ENCODE results near the gene LAMTOR5. TPM values are rescaled to one million over a fixed set of nuclear protein-coding genes. Genes with fewer than 3 reads are reported as not detected.

The LAMTOR5 gene
- total and polyA plus RNA-seq, 2 of the 13 experiments (the other 11 are each of a cell fraction or from before 2014, with no cell fraction given), result 96.7 to 400 TPM

- TF ChIP-seq, protein P1, sequence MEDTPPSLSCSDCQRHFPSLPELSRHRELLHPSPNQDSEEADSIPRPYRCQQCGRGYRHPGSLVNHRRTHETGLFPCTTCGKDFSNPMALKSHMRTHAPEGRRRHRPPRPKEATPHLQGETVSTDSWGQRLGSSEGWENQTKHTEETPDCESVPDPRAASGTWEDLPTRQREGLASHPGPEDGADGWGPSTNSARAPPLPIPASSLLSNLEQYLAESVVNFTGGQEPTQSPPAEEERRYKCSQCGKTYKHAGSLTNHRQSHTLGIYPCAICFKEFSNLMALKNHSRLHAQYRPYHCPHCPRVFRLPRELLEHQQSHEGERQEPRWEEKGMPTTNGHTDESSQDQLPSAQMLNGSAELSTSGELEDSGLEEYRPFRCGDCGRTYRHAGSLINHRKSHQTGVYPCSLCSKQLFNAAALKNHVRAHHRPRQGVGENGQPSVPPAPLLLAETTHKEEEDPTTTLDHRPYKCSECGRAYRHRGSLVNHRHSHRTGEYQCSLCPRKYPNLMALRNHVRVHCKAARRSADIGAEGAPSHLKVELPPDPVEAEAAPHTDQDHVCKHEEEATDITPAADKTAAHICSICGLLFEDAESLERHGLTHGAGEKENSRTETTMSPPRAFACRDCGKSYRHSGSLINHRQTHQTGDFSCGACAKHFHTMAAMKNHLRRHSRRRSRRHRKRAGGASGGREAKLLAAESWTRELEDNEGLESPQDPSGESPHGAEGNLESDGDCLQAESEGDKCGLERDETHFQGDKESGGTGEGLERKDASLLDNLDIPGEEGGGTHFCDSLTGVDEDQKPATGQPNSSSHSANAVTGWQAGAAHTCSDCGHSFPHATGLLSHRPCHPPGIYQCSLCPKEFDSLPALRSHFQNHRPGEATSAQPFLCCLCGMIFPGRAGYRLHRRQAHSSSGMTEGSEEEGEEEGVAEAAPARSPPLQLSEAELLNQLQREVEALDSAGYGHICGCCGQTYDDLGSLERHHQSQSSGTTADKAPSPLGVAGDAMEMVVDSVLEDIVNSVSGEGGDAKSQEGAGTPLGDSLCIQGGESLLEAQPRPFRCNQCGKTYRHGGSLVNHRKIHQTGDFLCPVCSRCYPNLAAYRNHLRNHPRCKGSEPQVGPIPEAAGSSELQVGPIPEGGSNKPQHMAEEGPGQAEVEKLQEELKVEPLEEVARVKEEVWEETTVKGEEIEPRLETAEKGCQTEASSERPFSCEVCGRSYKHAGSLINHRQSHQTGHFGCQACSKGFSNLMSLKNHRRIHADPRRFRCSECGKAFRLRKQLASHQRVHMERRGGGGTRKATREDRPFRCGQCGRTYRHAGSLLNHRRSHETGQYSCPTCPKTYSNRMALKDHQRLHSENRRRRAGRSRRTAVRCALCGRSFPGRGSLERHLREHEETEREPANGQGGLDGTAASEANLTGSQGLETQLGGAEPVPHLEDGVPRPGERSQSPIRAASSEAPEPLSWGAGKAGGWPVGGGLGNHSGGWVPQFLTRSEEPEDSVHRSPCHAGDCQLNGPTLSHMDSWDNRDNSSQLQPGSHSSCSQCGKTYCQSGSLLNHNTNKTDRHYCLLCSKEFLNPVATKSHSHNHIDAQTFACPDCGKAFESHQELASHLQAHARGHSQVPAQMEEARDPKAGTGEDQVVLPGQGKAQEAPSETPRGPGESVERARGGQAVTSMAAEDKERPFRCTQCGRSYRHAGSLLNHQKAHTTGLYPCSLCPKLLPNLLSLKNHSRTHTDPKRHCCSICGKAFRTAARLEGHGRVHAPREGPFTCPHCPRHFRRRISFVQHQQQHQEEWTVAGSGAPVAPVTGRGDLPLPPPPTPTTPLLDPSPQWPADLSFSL (CRISPR knock-in tag; IDR thresholded peaks at IDR 0.05), result no peak
- peak; percentile 97 for TF ChIP-seq SAP130 (CRISPR knock-in tag; IDR thresholded peaks at IDR 0.05; ENCODE audit: low read depth)
- TF ChIP-seq RNF219 (CRISPR knock-in tag; IDR thresholded peaks at IDR 0.05), result peak; percentile 69; the same call in 1 of the 2 replicates
- TF ChIP-seq HMGA1 (CRISPR knock-in tag; conservative IDR thresholded peaks at IDR 0.05), result no peak
- peak; percentile 91 for TF ChIP-seq ZNF274 (CRISPR knock-in tag; IDR thresholded peaks at IDR 0.05)
- TF ChIP-seq ZNF552 (CRISPR knock-in tag; IDR thresholded peaks at IDR 0.05; ENCODE audit: borderline replicate concordance), result peak; percentile 91
- peak in 1 of 2 experiments; percentile 12; a peak in 1 of 4 replicates for TF ChIP-seq EP300 (IDR thresholded peaks at IDR 0.05; ENCODE audit: low read depth in 2 of 2, low read length in 2 of 2)
- TF ChIP-seq EP300 (CRISPR knock-in tag; IDR thresholded peaks at IDR 0.05; ENCODE audit: borderline replicate concordance), result no peak
- TF ChIP-seq, protein P2, sequence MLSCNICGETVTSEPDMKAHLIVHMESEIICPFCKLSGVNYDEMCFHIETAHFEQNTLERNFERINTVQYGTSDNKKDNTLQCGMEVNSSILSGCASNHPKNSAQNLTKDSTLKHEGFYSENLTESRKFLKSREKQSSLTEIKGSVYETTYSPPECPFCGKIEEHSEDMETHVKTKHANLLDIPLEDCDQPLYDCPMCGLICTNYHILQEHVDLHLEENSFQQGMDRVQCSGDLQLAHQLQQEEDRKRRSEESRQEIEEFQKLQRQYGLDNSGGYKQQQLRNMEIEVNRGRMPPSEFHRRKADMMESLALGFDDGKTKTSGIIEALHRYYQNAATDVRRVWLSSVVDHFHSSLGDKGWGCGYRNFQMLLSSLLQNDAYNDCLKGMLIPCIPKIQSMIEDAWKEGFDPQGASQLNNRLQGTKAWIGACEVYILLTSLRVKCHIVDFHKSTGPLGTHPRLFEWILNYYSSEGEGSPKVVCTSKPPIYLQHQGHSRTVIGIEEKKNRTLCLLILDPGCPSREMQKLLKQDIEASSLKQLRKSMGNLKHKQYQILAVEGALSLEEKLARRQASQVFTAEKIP (CRISPR knock-in tag; IDR thresholded peaks at IDR 0.05; ENCODE audit: borderline replicate concordance), result no peak
These were observed at the start of gene LAMTOR5 (continued) for GRCh38 chr1:110407260-110408210.

All from HepG2 (cell line).